ENCODE data around the gene MYL11. TPM values are rescaled to one million over a fixed set of nuclear protein-coding genes. Genes with fewer than 3 reads are reported as not detected.
"Not testable (repeated sequence)": the region's sequence is repeated elsewhere in the genome, so short reads cannot be mapped to it uniquely, and the experiment has no call there.

The MYL11 gene
- polyA plus RNA-seq, 1 donor from 2014 or later = not detected

- TF ChIP-seq RAD21 (conservative IDR thresholded peaks at IDR 0.05) = no peak
- no peak for TF ChIP-seq CTCF (IDR thresholded peaks at IDR 0.05; ENCODE audit: poor library complexity, severe bottlenecking)
- no peak for TF ChIP-seq REST (IDR thresholded peaks at IDR 0.05; ENCODE audit: borderline replicate concordance)
- no peak for TF ChIP-seq EZH2 (IDR thresholded peaks at IDR 0.05; ENCODE audit: borderline replicate concordance, insufficient read depth, low read length, poor library complexity, severe bottlenecking)
- no peak for TF ChIP-seq POLR2AphosphoS5 (IDR thresholded peaks at IDR 0.05)
- Histone ChIP-seq H3K4me2 (ENCODE audit: low read length) (no peak overlapping the region), H3F3A (ENCODE audit: insufficient read depth, low read length, poor library complexity, severe bottlenecking) (no peaks in the 10 kb centered on the region), H3K4me3 (ENCODE audit: low read length) (no peak overlapping the region), H3K36me3 (ENCODE audit: insufficient read depth, low read length) (no peaks in the 10 kb centered on the region), H3K79me2 (replicated peaks; ENCODE audit: insufficient read depth, low read length) (no peaks in the 10 kb centered on the region), H2AFZ (ENCODE audit: low read depth, low read length) (no peak overlapping the region), H3K9me2 (ENCODE audit: insufficient read depth, low read length) (no peaks in the 10 kb centered on the region), H3K27me3 (ENCODE audit: insufficient read depth, low read depth, low read length) (no peaks in the 10 kb centered on the region), H3K9me3 (ENCODE audit: low read length) (no peaks in the 10 kb centered on the region), H3K9ac (ENCODE audit: low read length) (no peak overlapping the region), H3K27ac (ENCODE audit: low read length) (no peak overlapping the region), H4K20me1 (ENCODE audit: insufficient read depth) (no peaks in the 10 kb centered on the region)
Observed at GRCh38 chr16:30340621-30341020, 34.0 kb upstream of the MYL11 start.

GRCh38 chr16:30341971-30342370 lies 32.6 kb upstream of the MYL11 start:
- not testable (repeated sequence) for H3K9me3 ChIP-seq (ENCODE audit: low read length); H3K9me2 ChIP-seq (ENCODE audit: insufficient read depth, low read length); H3F3A ChIP-seq (ENCODE audit: insufficient read depth, low read length, poor library complexity, severe bottlenecking); H3K27me3 ChIP-seq (ENCODE audit: insufficient read depth, low read depth, low read length); H4K20me1 ChIP-seq (ENCODE audit: insufficient read depth); H3K79me2 ChIP-seq (replicated peaks; ENCODE audit: insufficient read depth, low read length); H3K9ac ChIP-seq (ENCODE audit: low read length); H3K4me3 ChIP-seq (ENCODE audit: low read length); H3K36me3 ChIP-seq (ENCODE audit: insufficient read depth, low read length); H2AFZ ChIP-seq (ENCODE audit: low read depth, low read length); H3K4me2 ChIP-seq (ENCODE audit: low read length); H3K27ac ChIP-seq (ENCODE audit: low read length)

- Histone ChIP-seq H3K4me2 (ENCODE audit: low read length) (no peak overlapping the region), H3K9me2 (ENCODE audit: insufficient read depth, low read length) (no peaks in the 10 kb centered on the region), H2AFZ (ENCODE audit: low read depth, low read length) (no peak overlapping the region)
Observed at GRCh38 chr16:30342751-30343490, 31.7 kb upstream of the MYL11 start.

More at GRCh38 chr16:30342751-30343490, 31.7 kb upstream of the MYL11 start:
- Histone ChIP-seq H3K27ac (ENCODE audit: low read length) (no peak overlapping the region), H3K27me3 (ENCODE audit: insufficient read depth, low read depth, low read length) (no peaks in the 10 kb centered on the region), H3K79me2 (replicated peaks; ENCODE audit: insufficient read depth, low read length) (no peaks in the 10 kb centered on the region), H3K9me3 (ENCODE audit: low read length) (no peaks in the 10 kb centered on the region), H3K36me3 (ENCODE audit: insufficient read depth, low read length) (no peaks in the 10 kb centered on the region), H3K4me3 (ENCODE audit: low read length) (no peak overlapping the region), H3K9ac (ENCODE audit: low read length) (no peak overlapping the region), H4K20me1 (ENCODE audit: insufficient read depth) (no peaks in the 10 kb centered on the region), H3F3A (ENCODE audit: insufficient read depth, low read length, poor library complexity, severe bottlenecking) (no peaks in the 10 kb centered on the region)
- TF ChIP-seq RAD21 (conservative IDR thresholded peaks at IDR 0.05) = no peak
- no peak for TF ChIP-seq MXI1 (conservative IDR thresholded peaks at IDR 0.05; ENCODE audit: poor library complexity, severe bottlenecking)
- TF ChIP-seq REST (IDR thresholded peaks at IDR 0.05; ENCODE audit: borderline replicate concordance) = no peak
- no peak for TF ChIP-seq TAF1 (IDR thresholded peaks at IDR 0.05; ENCODE audit: low read depth)
